Measurements from ENCODE around the gene KRTAP2-2.

- TF ChIP-seq CTCF (CRISPR knock-in tag; IDR thresholded peaks at IDR 0.05) (no peak), ZNF619 (CRISPR knock-in tag; IDR thresholded peaks at IDR 0.05) (no peak), ETV6 (CRISPR knock-in tag; conservative IDR thresholded peaks at IDR 0.05) (no peak), NFE2L1 (CRISPR knock-in tag; IDR thresholded peaks at IDR 0.05; ENCODE audit: borderline replicate concordance) (no peak), PBX2 (CRISPR knock-in tag; IDR thresholded peaks at IDR 0.05) (no peak), ZNF737 (CRISPR knock-in tag; IDR thresholded peaks at IDR 0.05; ENCODE audit: borderline replicate concordance) (no peak), CBX1 (IDR thresholded peaks at IDR 0.05; ENCODE audit: low read depth) (no peak), U2AF1 (optimal IDR thresholded peaks at IDR 0.05; ENCODE audit: low read depth, low read length) (no peak), NBN (conservative IDR thresholded peaks at IDR 0.05) (no peak), BHLHE40 (IDR thresholded peaks at IDR 0.05; ENCODE audit: low read length) (no peak)
These were observed 44.6 kb downstream of the KRTAP2-2 start for GRCh38 chr17:41010441-41010840.

Data from HepG2 (cell line).